ENCODE measurements around the gene CST6. TPM values are rescaled to one million over a fixed set of nuclear protein-coding genes. Genes with fewer than 3 reads are reported as not detected.

Gene CST6
- total and polyA plus RNA-seq, 2 donors (not counting 3 experiments of a cell fraction or from before 2014, with no cell fraction given) = 0.46 to 2.2 TPM

GRCh38 chr11:66051766-66052663 lies 40.2 kb downstream of the CST6 start, which contains the start of gene SF3B2:
Gene SF3B2, plus strand, starts transcription at chr11:66052364. Its CDS starts 21 bp downstream, at chr11:66052385.
- Histone ChIP-seq H3K4me2 (ENCODE audit: insufficient read depth, low read length) (peak within 1 kb of the TSS; percentile 89), H3K9me3 (replicated peaks; ENCODE audit: control insufficient read depth, insufficient read depth, low read length) (no peaks in the 10 kb centered on the region), H3K27ac (ENCODE audit: insufficient read depth, low read depth, low read length) (peak within 1 kb of the TSS; percentile 63), H3K27me3 (ENCODE audit: control insufficient read depth in 2 of 2, insufficient read depth in 2 of 2, low read length in 2 of 2) (peaks cover 0 to 1% of the 10 kb centered on the region in 2 experiments), H3K4me1 (ENCODE audit: control insufficient read depth, extremely low read depth, insufficient read depth, low read length) (peaks cover 14% of the 10 kb centered on the region), H3K36me3 (ENCODE audit: control insufficient read depth in 2 of 2, extremely low read depth in 1 of 2, insufficient read depth in 2 of 2, low read length in 2 of 2) (peaks cover 13 to 18% of the 10 kb centered on the region in 2 experiments), H4K20me1 (replicated peaks; ENCODE audit: control insufficient read depth, extremely low read depth, insufficient read depth, low read length) (no peaks in the 10 kb centered on the region), H3K9ac (replicated peaks; ENCODE audit: extremely low read depth, insufficient read depth, low read length) (peak within 1 kb of the TSS; percentile 88), H2AFZ (ENCODE audit: low read depth, low read length) (peak within 1 kb of the TSS; percentile 83), H3K4me3 (replicated peaks in 1 of 3; ENCODE audit: insufficient read depth in 1 of 3, low read depth in 1 of 3, low read length in 3 of 3) (peak within 1 kb of the TSS; percentile 67 to 93 (median 80)), H3K79me2 (ENCODE audit: control insufficient read depth, insufficient read depth, low read length) (peaks cover 28% of the 10 kb centered on the region), H3K9me1 (replicated peaks; ENCODE audit: control insufficient read depth, extremely low read depth, insufficient read depth, low read length) (no peaks in the 10 kb centered on the region)
- no peak for TF ChIP-seq FOS (IDR thresholded peaks at IDR 0.05; ENCODE audit: borderline replicate concordance, insufficient read depth, low read length)
- TF ChIP-seq JUN (IDR thresholded peaks at IDR 0.05; ENCODE audit: borderline replicate concordance, insufficient read depth, insufficient read length, low read depth) = no peak
- no peak for TF ChIP-seq GATA2 (IDR thresholded peaks at IDR 0.05; ENCODE audit: insufficient read depth, insufficient read length, low read depth, low read length)
- TF ChIP-seq CTCF (IDR thresholded peaks at IDR 0.05; ENCODE audit: extremely low read depth in 1 of 2, insufficient read depth in 1 of 2, low read depth in 1 of 2, low read length in 2 of 2) = no peak
- TF ChIP-seq MYC (IDR thresholded peaks at IDR 0.05; ENCODE audit: low read depth, low read length) = no peak
- TF ChIP-seq POLR2AphosphoS5 (IDR thresholded peaks at IDR 0.05; ENCODE audit: insufficient read depth, low read depth, low read length) = peak; percentile 89
- TF ChIP-seq, protein P1, sequence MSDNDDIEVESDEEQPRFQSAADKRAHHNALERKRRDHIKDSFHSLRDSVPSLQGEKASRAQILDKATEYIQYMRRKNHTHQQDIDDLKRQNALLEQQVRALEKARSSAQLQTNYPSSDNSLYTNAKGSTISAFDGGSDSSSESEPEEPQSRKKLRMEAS (IDR thresholded peaks at IDR 0.05; ENCODE audit: insufficient read depth, insufficient read length) = peak; percentile 52
- TF ChIP-seq EZH2 (IDR thresholded peaks at IDR 0.05; ENCODE audit: borderline replicate concordance, low read depth, low read length, severe bottlenecking) = no peak
- TF ChIP-seq POLR2A (IDR thresholded peaks at IDR 0.05; ENCODE audit: low read depth, low read length) = peak; percentile 88
- POLR2A ChIA-PET = interaction anchor here (0.6 to 1.1 kb wide), 3 partner anchors 11 to 137 kb away, joined by 3 to 4 read pairs (median 3); partner anchors contain the start of gene BANF1
- FAIRE-seq = peak; percentile 97
- DNase-seq (ENCODE audit: low read depth, low spot score) = peak; percentile 99
- dilution Hi-C loops (cut with MboI; ENCODE audit: extremely low pct_ligation_motif_present, low sequenced_read_pairs) (no loop called here), intact Hi-C loops (cut with micrococcal nuclease) (loop anchor here (1.0 to 5.0 kb wide), 4 partner anchors 16 to 192 kb away; partner anchors contain the start of genes BANF1, C11orf68, DRAP1 and EIF1AD)
- BruUV-seq (replicated peaks) = TSS peak; percentile 94
- CTCF ChIA-PET = interaction anchor here (0.8 to 4.0 kb wide), 5 partner anchors 16 to 281 kb away, joined by 3 to 16 read pairs (median 3); partner anchors contain the start of gene MUS81
